HepG2 (cell line): ENCODE measurements around the gene HBQ1. TPM values are rescaled to one million over a fixed set of nuclear protein-coding genes. Genes with fewer than 3 reads are reported as not detected.

Experiments
- ATAC-seq: fragments of 200-7000 bp; cut with Tn5 transposase; 3 replicates; pipeline ENCODE4 v1.9.1; 2020; ENCODE audit warnings: mild to moderate bottlenecking, moderate library complexity
- BruUV-seq: library from RNA; stranded (reverse); fragments of 400-500 nt; replicated peaks from 2 replicates; lab custom pipeline; 2021; lab: Mats Ljungman, UMichigan
- CTCF ChIA-PET: fragments of 300-600 bp; formaldehyde crosslinking; extraction: SDS; loops from one replicate; lab custom pipeline; 2021; ENCODE audit warnings: low total read pairs, inconsistent platforms, low intra/inter-chr PET ratio; lab: Yijun Ruan, JAX
- POLR2A ChIA-PET: fragments of 350-600 bp; sonication (Branson Sonifier 250); formaldehyde crosslinking; loops from one replicate; lab custom pipeline; 2020; ENCODE audit warnings: antibody characterized with exemption, inconsistent platforms; lab: Yijun Ruan, JAX
- DNase-seq: peaks from one replicate; pipeline ENCODE4 v3.0.0-alpha.2; 2015; ENCODE audit warnings: low spot score
- FAIRE-seq: peaks from 3 replicates; lab custom pipeline; 2011; peaks lifted over from hg19 to GRCh38; lab: Jason Lieb, UNC
- H2AFZ ChIP-seq: one replicate; pipeline ENCODE4 v1.6.1; 2011; ENCODE audit warnings: low read length, inconsistent platforms
- H3K27ac ChIP-seq: fragments of 300-600 bp; 3 replicates; pipeline ENCODE4 v1.8.0; 2011; ENCODE audit warnings: mixed run types, mild to moderate bottlenecking, mixed read lengths, low read length, inconsistent platforms; ENCODE audit not compliant: insufficient read depth; ENCODE audit errors: extremely low read length
- H3K27me3 ChIP-seq, 2 experiments: fragments of 200-600 bp in 1 of 2; 2 replicates in 1 of 2; 3 replicates in 1 of 2; pipeline versions ENCODE4 v1.6.0 to v1.8.0; 2011; ENCODE audit warnings: low read length in 2 of 2, mild to moderate bottlenecking in 2 of 2, moderate library complexity in 2 of 2, inconsistent platforms in 1 of 2; ENCODE audit not compliant: insufficient read depth in 2 of 2, control insufficient read depth in 1 of 2
- H3K36me3 ChIP-seq, 2 experiments: fragments of 200-600 bp in 1 of 2; replicated peaks in 1 of 2; 2 replicates in 1 of 2; 3 replicates in 1 of 2; pipeline versions ENCODE4 v1.5.1 to v1.8.0; 2011; ENCODE audit warnings: low read length in 2 of 2, inconsistent platforms in 1 of 2; ENCODE audit not compliant: insufficient read depth in 2 of 2, control insufficient read depth in 1 of 2
- H3K4me1 ChIP-seq: 2 replicates; pipeline ENCODE4 v1.5.1; 2012; ENCODE audit warnings: low read length, inconsistent platforms; ENCODE audit not compliant: insufficient read depth
- H3K4me2 ChIP-seq: 2 replicates; pipeline ENCODE4 v1.6.0; 2011; ENCODE audit warnings: low read depth, low read length, inconsistent platforms
- H3K4me3 ChIP-seq, 3 experiments: fragments of 200-600 bp in 1 of 3; sonication (generic), shearing (Covaris generic) in 1 of 3; replicated peaks in 1 of 3; 2 replicates each; pipeline ENCODE4 v1.5.1; 2011 to 2016; ENCODE audit warnings: low read length in 3 of 3, inconsistent platforms in 2 of 3, low read depth in 2 of 3, mild to moderate bottlenecking in 2 of 3, control low read depth in 1 of 3, mixed read lengths in 1 of 3; ENCODE audit not compliant: insufficient read depth in 1 of 3
- H3K79me2 ChIP-seq: one replicate; pipeline ENCODE4 v1.6.1; 2011; ENCODE audit warnings: low read length, inconsistent platforms; ENCODE audit not compliant: insufficient read depth
- H3K9ac ChIP-seq: 2 replicates; pipeline ENCODE4 v1.6.0; 2011; ENCODE audit warnings: mild to moderate bottlenecking, low read depth, low read length, inconsistent platforms; ENCODE audit not compliant: insufficient read depth
- H3K9me3 ChIP-seq: 2 replicates; pipeline ENCODE4 v1.5.1; 2012; ENCODE audit warnings: mild to moderate bottlenecking, low read length
- H4K20me1 ChIP-seq: 2 replicates; pipeline ENCODE4 v1.6.0; 2011; ENCODE audit warnings: inconsistent platforms, mild to moderate bottlenecking, low read length, moderate library complexity; ENCODE audit not compliant: insufficient read depth
- AGO2 ChIP-seq: fragments of 200-400 bp; formaldehyde crosslinking; optimal IDR thresholded peaks from 2 replicates; pipeline ENCODE3; 2017; ENCODE audit warnings: mild to moderate bottlenecking, low read depth, low read length, moderate library complexity
- GFI1 ChIP-seq: sonication (generic); formaldehyde crosslinking; IDR thresholded peaks from 2 replicates; pipeline ENCODE4 v1.5.0; 2020; ENCODE audit warnings: missing genetic modification reagents, mild to moderate bottlenecking, borderline replicate concordance
- HES4 ChIP-seq: sonication (generic); formaldehyde crosslinking; IDR thresholded peaks from 2 replicates; pipeline ENCODE4 v1.9.0; 2021; ENCODE audit warnings: mild to moderate bottlenecking, missing genetic modification reagents, borderline replicate concordance
- ISX ChIP-seq: sonication (generic); formaldehyde crosslinking; conservative IDR thresholded peaks from 2 replicates; pipeline ENCODE4 v1.5.0; 2020; ENCODE audit warnings: missing genetic modification reagents
- KDM6A ChIP-seq: IDR thresholded peaks from 2 replicates; pipeline ENCODE4 v1.6.1; 2016; ENCODE audit warnings: low read depth
- MED1 ChIP-seq: sonication (generic); formaldehyde crosslinking; IDR thresholded peaks from 2 replicates; pipeline ENCODE4 v1.4.0; 2020; ENCODE audit warnings: missing genetic modification reagents
- MLX ChIP-seq: IDR thresholded peaks from 2 replicates; pipeline ENCODE4 v1.6.1; 2016
- PATZ1 ChIP-seq: sonication (generic); formaldehyde crosslinking; IDR thresholded peaks from 2 replicates; pipeline ENCODE4 v1.4.0; 2020; ENCODE audit warnings: missing genetic modification reagents
- PITX1 ChIP-seq: sonication (generic); formaldehyde crosslinking; IDR thresholded peaks from 2 replicates; pipeline ENCODE4 v1.5.1; 2020; ENCODE audit warnings: mild to moderate bottlenecking, missing genetic modification reagents
- RBM22 ChIP-seq: fragments of 200-400 bp; formaldehyde crosslinking; optimal IDR thresholded peaks from 2 replicates; pipeline ENCODE3; 2017; ENCODE audit warnings: mild to moderate bottlenecking, low read length, moderate library complexity
- THYN1 ChIP-seq: sonication (generic); formaldehyde crosslinking; IDR thresholded peaks from 2 replicates; pipeline ENCODE4 v1.8.1; 2023; ENCODE audit warnings: low read depth, mild to moderate bottlenecking, moderate library complexity, missing genetic modification reagents, borderline replicate concordance
- ZBTB14 ChIP-seq: sonication (generic); formaldehyde crosslinking; IDR thresholded peaks from 2 replicates; pipeline ENCODE4 v1.4.0; 2020; ENCODE audit warnings: missing genetic modification reagents
- ZGPAT ChIP-seq: IDR thresholded peaks from 2 replicates; pipeline ENCODE4 v1.6.1; 2016; ENCODE audit warnings: mild to moderate bottlenecking
- ZNF432 ChIP-seq: sonication (generic); formaldehyde crosslinking; IDR thresholded peaks from 2 replicates; pipeline ENCODE4 v1.5.0; 2020; ENCODE audit warnings: missing genetic modification reagents, mild to moderate bottlenecking, borderline replicate concordance
- ZNF501 ChIP-seq: sonication (generic); formaldehyde crosslinking; IDR thresholded peaks from 2 replicates; pipeline ENCODE4 v1.5.1; 2020; ENCODE audit warnings: mild to moderate bottlenecking, moderate library complexity, missing genetic modification reagents
- ZNF7 ChIP-seq: IDR thresholded peaks from 2 replicates; pipeline ENCODE4 v1.6.1; 2016; ENCODE audit warnings: missing biosample characterization, missing genetic modification reagents
- ZNF850 ChIP-seq: sonication (generic); formaldehyde crosslinking; conservative IDR thresholded peaks from 2 replicates; pipeline ENCODE4 v1.9.0; 2021; ENCODE audit warnings: mild to moderate bottlenecking, missing genetic modification reagents
- WGBS: methylation state at CpG from one replicate; pipeline ENCODE4 v1.1.6; 2017; ENCODE audit warnings: low lambda C conversion rate; 5-methylcytosine and 5-hydroxymethylcytosine counted together
- in situ Hi-C: cut with HindIII; loops from 2 replicates; pipeline ENCODE4 v1.10.0; 2017; ENCODE audit warnings: low pct_unique_long_range_greater_than_20kb; ENCODE audit not compliant: extremely low pct_ligation_motif_present
- intact Hi-C: fragments of 100-400 bp; cut with micrococcal nuclease; formaldehyde crosslinking; loops from one replicate; pipeline ENCODE4 v1.10.0; 2022; ENCODE audit not compliant: unreplicated experiment
- polyA plus RNA-seq, 8 experiments: library from polyadenylated mRNA; depleted of rRNA in 3 of 8; stranded (reverse) in 7 of 8; unstranded in 1 of 8; fragments of >200 nt; fragmentation: Illumina TruSeq in 4 of 8; extraction: Trizol in 4 of 8; gene quantifications; 2 replicates each; pipeline versions ENCODE4 v1.2.1 to v1.2.3, GENCODE V29; 2011 to 2016; ENCODE audit warnings: low read depth in 4 of 8, missing spikeins in 1 of 8, mixed read lengths in 1 of 8; ENCODE audit not compliant: insufficient read depth in 1 of 8
- total RNA-seq, 5 experiments: library from RNA; depleted of rRNA; stranded (reverse); fragments of >200 nt; fragmentation: Illumina TruSeq; extraction: Trizol; gene quantifications; 2 replicates each; pipeline ENCODE4 v1.2.3, GENCODE V29; 2016; ENCODE audit warnings: low read depth in 1 of 5

HBQ1 gene
- total and polyA plus RNA-seq, 2 of the 13 experiments (the other 11 are each of a cell fraction or from before 2014, with no cell fraction given) = 4.9 to 7.4 TPM

GRCh38 chr16:181565-182021 is 1.3 kb downstream of the HBQ1 start (continued):
- TF ChIP-seq ISX (no peak), ZNF850 (no peak; the same call in 1 of the 2 replicates), HES4 (CRISPR knock-in tag) (no peak), ZNF7 (no peak), ZGPAT (CRISPR knock-in tag) (no peak), MLX (CRISPR knock-in tag) (no peak), PITX1 (CRISPR knock-in tag) (no peak), ZNF432 (CRISPR knock-in tag) (no peak), ZNF501 (CRISPR knock-in tag) (0 out of 2 replicates have a peak, but pooled peaks have one; percentile 12), ZBTB14 (CRISPR knock-in tag) (no peak), KDM6A (CRISPR knock-in tag) (no peak)

- intact Hi-C loops (no loop called here), in situ Hi-C loops (loop anchor here (5.0 kb wide), 1 partner anchor 76 kb away; no protein-coding TSS in a partner anchor)
- Histone ChIP-seq H3K79me2 (no peaks in the 10 kb centered on the region), H3K27ac (no peak overlapping the region), H3K27me3 (peaks cover 0 to 3% of the 10 kb centered on the region in 2 experiments; a peak in 2 of 5 replicates), H3K4me1 (peaks cover 23% of the 10 kb centered on the region), H3K4me2 (no peak overlapping the region), H4K20me1 (0 out of 2 replicates have a peak, but pooled peaks cover 1% of the 10 kb centered on the region), H3K36me3 (peaks cover 3 to 4% of the 10 kb centered on the region in 2 experiments; a peak in 2 of 5 replicates), H3K9me3 (no peaks in the 10 kb centered on the region), H2AFZ (no peak overlapping the region), H3K9ac (no peak overlapping the region), H3K4me3 (no peak overlapping the region)
- FAIRE-seq = no peak
- POLR2A ChIA-PET = no interaction called here
- 93% methylated on average over 6 of the region's 7 CpGs for WGBS
- no peak for ATAC-seq
- no peak for DNase-seq
- no peak for TF ChIP-seq THYN1 (CRISPR knock-in tag)
- TF ChIP-seq MED1 (CRISPR knock-in tag) = no peak
- TF ChIP-seq AGO2 = peak; percentile 67
- no peak for TF ChIP-seq PATZ1 (CRISPR knock-in tag)
- peak; percentile 36 for TF ChIP-seq RBM22
- TF ChIP-seq GFI1 (CRISPR knock-in tag) = no peak
- CTCF ChIA-PET = no interaction called here
- BruUV-seq = no TSS peak
Measured at GRCh38 chr16:183005-183404, 2.7 kb downstream of the HBQ1 start.
